Caki2 (cell line): ENCODE measurements around the gene BTF3. TPM values are rescaled to one million over a fixed set of nuclear protein-coding genes. Genes with fewer than 3 reads are reported as not detected.
"Not testable (repeated sequence)": the region's sequence is repeated elsewhere in the genome, so short reads cannot be mapped to it uniquely, and the experiment has no call there.

Experiments used
- DNase-seq: peaks from one replicate; pipeline ENCODE4 v3.0.0-alpha.2; 2015; ENCODE audit warnings: low read depth
- in situ Hi-C: cut with HindIII; loops from 2 replicates; pipeline ENCODE4 v1.10.0; 2016; ENCODE audit warnings: low sequenced_read_pairs, low pct_unique_long_range_greater_than_20kb, mixed read lengths
- total RNA-seq: library from RNA; depleted of rRNA; stranded (reverse); fragments of >200 nt; shearing (Covaris generic); gene quantifications from 2 replicates; pipeline ENCODE4 v1.2.3, GENCODE V29; 2014; ENCODE audit warnings: low replicate concordance

BTF3 gene
- total RNA-seq, 1 experiment from 2014 or later = 219 TPM

DNA sequence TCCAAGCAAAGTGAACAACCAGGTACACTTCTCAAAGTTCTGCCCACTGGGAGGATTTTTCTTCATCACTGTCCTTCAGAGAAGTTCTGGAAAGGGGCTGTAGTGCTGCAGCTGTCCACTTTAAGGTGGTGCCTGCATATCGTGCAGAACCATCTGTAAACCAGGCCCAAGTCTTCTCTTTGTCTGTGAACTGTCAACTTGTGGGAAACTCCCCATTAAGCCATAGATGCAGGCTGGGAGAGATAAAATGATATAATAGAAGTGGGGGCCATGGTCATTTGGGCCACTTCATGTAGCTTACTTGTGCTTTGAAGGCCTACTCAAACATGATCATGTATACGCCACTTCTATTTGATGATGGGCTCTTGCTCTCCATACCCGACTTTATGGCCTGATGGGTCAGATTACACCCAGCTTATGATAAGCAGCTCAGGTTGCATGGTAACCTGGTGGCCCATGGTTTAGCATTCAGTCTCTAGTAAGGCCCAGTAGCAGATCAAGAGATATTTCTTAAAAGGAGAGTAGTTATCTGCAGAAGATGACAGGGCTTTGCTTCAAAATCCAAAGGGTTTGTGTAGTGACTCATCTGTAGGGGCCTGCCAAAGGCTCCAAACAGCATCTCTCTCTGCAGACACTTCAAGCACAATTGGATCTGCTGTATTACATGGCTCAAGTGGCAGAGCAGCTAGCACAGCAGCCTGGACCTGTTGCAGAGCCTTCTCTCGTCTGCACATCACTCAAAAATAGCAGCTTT is 15.7 kb upstream of the BTF3 start:
- no peak for DNase-seq
- in situ Hi-C loops = no loop called here

DNA sequence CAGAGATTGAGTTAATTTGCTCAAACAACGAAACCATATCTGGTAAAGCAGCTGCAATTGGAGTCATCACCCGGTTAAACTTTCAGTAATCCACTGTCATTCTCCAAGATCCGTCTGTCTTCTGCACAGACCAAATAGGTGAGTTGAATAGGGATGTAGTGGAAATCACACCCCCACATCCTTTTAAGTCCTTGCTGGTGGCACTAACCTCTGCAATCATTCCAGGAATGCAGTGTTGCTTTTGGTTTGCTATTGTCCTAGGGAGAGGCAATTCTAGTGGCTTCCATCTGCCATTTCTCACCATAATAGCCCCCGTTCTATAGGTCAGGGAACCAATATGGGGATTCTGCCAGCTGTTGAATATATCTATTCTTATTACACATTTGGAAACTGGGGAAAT is 14.6 kb upstream of the BTF3 start:
- DNase-seq = no peak
- in situ Hi-C loops = no loop called here

DNA sequence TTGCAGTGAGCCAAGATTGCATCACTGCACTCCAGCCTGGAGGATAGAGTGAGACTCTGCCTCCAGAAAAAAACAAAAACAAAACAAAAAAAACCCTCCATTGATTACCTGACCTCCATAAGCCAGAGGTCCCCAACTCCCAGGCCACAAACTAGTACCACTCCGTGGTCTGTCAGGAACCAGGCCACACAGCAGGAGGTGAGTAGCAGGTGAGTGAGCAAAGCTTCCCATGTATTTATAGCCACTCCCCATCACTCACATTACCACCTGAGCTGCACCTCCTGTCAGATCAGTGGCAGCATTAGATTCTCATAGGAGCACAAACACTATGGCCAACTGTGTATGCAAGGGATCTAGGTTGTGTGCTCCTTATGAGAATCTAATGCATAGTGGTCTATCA is 13.7 kb upstream of the BTF3 start:
- no peak for DNase-seq
- in situ Hi-C loops = no loop called here

DNA sequence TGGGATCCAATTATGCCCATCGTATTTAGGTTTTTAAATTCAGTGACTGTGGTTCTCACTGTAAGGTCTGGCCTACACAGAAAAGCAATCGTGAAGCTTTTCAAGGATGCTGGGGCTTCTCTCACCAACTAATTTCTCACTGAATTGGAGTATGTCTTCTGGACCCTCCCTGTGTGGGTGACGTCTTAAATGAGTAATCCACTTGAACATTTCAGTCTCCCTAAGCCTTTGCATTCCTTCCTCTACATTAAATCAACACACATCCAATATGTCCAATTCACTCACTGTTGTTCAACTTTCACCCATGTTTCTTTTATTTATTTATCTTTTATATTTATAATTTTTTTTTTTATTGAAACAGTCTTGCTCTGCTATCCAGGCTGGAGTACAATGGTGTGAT is 12.5 kb upstream of the BTF3 start:
- DNase-seq = no peak
- in situ Hi-C loops = no loop called here

DNA sequence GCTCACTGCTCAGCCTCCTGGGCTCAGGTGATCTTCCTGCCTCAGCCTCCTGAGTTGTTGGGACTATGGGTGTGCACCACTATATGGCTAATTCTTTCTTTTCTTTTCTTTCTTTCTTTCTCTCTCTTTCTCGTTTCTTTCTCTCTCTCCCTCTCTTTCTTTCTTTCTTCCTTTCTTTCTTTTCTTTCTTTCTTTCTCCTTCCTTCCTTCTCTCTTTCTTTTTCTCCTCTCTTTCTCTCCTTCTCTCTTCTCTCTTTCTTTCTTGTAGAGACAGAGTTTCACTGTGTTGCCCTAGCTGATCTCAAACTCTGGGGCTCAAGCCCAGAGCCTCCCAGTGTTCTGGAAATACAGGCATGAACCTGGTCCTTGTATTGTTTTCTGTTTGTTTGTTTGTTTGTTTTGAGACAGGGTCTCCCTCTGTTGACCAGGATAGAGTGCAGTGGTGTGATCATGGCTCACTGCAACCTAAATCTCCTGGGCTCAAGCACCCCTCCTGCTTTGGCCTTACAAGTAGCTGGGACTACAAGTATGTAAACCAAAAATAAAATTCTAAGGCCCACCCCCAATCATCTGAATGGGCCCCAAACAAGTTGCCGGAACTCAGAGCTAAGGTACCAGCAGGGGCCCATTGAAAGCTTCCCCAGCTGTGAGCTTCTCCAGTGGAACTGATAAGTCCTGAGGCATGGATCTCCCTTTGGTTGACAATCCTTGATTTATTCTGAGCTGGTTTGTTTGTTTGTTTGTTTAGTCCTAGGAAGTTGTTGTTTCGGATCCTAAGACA is 11.9 kb upstream of the BTF3 start:
- in situ Hi-C loops = no loop called here
- no peak for DNase-seq

DNA sequence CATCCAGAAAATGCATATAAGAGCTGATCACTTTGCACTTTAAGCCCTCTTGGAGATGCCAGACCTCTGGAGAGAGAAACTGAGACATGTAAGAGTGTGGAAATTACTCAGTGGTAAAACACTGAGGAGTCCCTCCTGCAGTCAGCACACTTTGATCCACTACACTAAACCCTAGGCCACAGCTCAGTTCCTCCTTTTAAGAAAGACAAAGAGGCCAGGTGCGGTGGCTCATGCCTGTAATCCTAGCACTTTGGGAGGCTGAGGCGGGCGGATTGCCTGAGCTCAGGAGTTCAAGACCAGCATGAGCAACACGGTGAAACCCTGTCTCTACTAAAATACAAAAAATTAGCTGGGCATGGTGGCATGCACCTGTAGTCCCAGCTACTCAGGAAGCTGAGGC is 11.0 kb upstream of the BTF3 start:
- DNase-seq, in situ Hi-C loops: not testable (repeated sequence)

DNA sequence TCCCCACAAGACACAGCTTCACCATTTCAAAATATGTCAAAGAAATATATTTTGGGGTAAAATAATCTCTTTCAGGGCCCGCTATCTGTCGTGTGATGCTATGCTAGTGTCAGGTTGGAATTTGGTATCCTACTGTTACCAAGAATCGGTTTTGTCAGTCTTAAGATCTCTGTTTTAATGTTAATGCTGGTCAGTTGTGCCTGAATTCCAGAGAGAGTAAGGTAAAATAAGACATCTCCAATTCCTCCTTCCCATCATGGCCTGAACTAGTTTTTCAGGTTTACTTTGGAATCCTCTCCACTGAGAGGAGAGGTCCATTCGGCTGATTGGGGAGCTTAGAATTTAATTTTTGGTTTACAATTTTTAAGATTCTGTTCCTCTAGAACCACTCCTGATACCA is 10.4 kb upstream of the BTF3 start:
- no peak for DNase-seq
- in situ Hi-C loops = no loop called here

DNA sequence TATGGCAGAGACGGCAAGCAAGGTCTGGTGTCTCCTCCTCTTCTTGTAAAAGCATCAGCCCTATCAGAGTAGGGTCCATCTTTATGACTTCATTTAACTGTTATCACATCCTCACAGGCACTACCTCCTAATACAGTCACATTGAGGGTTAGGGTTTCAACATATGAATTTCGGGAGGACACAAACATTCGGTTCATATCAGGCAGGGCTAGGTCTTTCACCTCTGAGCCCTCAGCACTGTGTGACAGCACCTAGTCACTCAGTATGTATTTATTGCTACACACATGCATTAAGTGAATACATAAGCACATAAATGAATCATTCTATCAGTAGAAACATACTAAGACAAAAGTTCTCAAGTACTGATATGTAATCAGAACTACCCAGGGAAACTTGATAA is 9.4 kb upstream of the BTF3 start:
- in situ Hi-C loops = no loop called here
- DNase-seq = no peak

DNA sequence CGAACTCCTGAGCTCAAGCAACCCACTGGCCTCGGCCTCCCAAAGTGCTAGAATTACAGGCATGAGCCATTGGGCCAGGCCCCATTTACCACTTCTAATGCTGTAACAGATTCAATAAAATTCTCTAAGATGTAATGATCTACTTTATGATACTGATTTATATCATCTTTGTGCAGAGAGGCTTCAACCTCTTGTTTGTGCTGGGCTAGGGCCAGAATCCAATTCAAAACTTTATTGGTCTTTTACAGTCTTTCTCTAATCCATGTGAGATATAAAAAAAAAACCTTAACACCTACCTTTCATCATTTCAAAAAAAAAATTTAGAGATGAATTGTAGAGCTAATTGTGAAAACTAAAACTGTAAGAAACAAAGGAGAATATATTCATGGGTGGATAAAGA is 8.2 kb upstream of the BTF3 start:
- DNase-seq = no peak
- in situ Hi-C loops = no loop called here

DNA sequence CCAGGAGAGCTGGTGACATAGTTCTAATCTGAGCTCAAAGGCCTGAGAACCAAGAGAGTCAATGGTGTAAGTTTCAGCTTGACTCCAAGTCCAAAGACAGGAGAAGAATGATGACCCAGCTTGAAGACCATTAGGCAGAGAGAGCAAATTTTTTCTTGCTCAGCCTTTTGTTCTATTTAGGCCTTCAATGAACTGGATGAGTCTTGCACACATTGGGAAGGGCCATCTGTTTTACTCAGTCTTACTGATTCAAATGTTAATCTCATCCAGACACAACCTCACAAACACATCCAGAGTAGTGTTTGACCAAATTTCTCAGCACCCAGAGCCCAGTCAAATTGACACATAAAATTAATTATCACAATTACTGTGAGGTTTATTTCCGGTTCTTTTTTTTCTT is 7.1 kb upstream of the BTF3 start:
- in situ Hi-C loops = no loop called here
- no peak for DNase-seq

DNA sequence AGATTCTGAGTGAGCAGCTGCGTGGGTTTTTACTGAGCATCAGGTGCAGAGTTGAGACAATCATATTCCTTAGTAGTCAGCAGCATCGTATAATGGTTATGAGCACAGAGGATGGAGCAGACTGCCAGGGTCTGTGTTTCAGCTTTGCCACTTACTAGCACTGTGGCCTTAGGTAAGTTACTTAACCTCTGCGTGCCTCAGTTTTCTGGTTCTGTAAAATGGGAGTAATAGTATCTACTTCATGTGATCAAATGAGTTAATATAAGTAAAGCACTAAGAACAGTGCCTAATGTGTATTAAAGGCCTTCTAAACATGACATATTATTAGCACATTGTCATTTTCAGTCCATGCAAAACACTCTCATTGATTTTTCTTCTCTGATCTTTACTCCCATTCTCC is 4.8 kb upstream of the BTF3 start:
- in situ Hi-C loops = no loop called here
- DNase-seq = no peak

DNA sequence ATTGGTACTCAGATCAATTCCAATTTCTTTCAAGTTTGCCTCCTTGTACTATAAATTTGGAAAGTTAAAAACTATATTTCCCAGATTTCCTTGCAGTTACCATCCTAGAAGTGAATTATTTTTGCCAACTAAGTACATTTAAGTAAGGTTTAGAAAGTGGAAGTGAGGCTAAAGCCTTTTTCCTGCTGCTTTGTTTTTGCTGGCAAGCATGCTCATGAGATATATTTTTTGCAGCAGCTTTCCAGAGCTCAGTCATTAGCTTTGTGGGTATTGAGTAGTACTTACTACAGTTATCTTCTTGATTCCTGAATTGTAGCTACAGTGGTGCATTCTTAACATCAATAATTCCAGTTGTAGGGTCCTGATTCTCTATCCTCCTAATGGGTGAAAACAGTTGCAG is 3.5 kb upstream of the BTF3 start:
- in situ Hi-C loops = no loop called here
- DNase-seq = no peak

DNA sequence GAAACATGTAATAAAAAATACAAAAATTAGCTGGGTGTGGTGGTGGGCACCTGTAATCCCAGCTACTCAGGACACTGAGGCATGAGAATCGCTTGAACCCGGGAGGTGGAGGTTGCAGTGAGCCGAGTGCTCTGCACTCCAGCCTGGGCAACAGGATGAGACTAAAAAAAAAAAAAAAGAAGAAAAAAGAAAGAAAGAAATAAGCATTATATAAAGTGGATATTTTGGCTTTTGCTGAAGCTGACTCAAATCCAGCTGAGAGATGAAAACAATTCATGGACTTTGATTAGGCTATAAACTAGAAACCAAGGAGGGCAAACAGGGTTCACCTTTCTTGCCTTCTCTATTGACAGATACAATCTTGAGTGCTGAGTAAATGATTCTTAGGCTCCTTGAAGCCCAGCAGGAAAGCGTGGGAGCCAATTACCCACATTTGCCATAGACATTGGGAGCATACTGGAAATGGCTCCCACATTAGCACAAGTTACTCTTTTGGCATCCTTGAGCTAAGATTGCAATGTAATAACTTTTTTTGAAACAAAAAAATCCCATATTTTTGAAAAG is 2.4 kb upstream of the BTF3 start:
- no peak for DNase-seq
- in situ Hi-C loops = no loop called here

DNA sequence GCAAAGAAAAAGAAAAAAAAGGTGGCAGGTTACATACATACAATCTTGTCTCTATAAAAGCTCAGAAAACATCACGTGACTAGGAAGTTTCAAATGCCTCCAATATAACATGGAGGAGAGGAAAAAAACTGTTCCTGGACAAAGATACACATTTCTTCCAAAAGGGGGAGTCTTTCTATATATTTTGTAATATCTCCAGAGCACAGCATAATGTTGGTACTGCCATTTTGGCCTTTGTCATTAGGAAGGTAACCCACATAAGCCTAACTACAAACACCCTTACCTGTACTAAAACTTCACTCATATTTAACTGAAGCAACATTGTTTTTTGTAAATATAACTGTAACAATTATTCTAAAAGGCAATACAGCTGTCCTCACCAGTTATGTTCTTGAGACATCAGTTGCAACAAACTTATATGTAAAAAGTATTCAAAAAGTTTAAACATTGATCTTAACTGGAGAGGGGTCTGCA is 1.2 kb upstream of the BTF3 start:
- peak; percentile 85 for DNase-seq
- in situ Hi-C loops = no loop called here

DNA sequence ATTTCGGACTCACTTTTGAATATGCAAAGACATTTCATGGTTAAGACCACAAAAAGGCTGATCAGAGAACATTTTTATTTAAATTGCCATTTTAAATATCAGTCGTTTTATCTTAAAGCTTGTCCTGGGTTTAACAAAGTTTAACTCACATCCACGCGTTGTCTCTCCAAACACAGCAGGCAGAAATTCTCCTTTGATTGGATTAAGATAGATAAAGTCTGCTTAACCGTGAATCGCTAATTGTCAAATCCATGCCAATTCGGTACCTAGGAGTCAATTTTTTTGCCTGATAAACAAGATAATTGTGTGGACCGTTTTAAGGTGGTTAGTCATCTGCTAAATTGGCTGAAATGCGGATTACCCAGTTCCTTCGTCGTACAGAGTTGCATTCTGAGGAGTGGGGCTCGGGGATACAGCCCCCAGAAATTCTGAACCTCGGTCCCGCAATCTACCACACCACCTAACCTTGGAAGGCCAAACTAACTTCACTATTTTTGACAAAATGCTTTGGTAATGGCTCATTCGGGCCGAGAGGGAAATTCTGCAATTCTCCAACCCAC is 665 bp upstream of the BTF3 start:
- no peak for DNase-seq
- in situ Hi-C loops = no loop called here

DNA sequence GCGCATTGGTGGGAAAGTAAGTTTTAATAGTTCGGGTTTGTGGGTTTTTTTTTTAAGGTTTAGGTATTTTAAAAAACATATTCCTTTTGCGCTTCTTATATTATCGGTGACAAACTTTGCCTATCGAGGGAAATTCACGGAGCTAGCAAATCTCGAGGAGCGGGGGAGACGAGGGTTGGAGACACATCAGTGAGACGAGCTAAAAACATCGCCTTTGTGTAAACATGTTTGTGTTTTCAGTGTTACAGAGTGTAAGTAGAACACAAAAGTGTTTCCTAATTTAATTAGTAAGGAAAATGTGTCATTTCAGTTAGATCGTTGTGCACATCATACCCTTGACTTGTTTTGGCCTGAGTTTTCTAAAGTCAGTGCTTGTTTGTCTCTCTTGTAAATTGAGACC is 945 bp downstream of the BTF3 start:
- in situ Hi-C loops = no loop called here

DNA sequence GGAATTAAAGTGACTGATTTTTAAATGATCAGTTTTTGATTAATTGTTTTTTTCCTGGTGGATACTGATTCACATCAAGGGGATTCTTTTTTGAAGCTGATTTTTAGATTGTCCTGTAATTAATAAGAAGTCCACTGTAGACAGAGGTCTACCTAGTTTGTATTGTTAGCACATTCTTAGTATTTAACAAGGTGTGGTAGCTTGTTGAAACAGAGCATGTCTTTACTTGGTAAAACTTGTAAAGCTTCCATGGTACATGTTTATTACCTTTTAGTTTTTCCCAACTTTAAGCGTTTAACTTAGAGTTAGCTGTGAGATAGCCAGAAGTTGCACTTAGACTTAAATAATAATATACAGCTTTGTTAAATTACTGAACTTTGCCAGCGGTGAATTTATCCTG is 1.5 kb downstream of the BTF3 start:
- in situ Hi-C loops = no loop called here
- no peak for DNase-seq

More for the DNA sequence above, 945 bp downstream of the BTF3 start:
- DNase-seq = no peak

DNA sequence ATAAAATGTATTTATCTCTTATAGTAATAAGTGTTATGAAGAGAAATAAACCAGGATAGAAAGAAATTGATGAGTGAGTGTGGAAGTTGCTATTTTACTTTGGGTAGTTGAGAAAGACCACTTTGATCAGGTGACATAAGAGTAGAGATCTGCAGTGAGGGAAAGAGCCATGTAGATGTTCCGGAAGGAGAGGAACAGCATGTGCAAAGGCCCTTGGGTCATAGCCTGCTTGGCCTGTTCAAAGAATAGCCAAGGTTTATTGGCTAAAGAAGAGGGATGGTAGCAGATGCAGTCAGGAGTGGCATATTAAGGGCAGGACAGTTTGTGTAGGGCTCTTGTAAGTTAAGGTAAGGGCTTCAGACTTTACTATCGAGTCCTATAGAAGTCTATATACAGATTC is 3.2 kb downstream of the BTF3 start:
- no peak for DNase-seq
- in situ Hi-C loops = no loop called here

DNA sequence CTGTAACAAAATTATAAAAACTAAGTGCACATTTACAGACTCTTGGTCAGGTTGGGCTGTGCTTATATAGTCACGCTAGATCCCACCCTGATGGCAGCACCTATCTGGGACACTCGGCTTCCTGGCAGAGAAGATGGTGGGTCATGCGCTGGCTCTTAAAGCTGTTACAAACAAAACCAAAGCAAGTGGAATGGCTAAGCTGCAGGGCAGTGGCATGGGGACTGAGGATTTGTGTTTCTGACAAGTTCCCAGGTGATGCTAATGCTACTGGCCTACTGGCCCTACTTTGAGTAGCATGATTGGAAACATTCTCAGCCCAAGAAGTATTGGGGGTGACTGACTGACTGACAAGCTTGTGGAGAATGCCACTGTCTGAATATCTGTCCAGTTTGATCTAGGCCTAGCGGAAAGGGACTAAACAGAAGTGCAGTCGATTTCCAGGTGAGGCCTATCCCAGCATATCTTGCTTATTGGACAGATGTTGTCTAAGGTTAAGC is 8.3 kb downstream of the BTF3 start:
- in situ Hi-C loops = no loop called here

More for the DNA sequence above, 8.3 kb downstream of the BTF3 start:
- no peak for DNase-seq
